AG04449 (cell line): Measurements from ENCODE around the gene NPHP4.

Experiments used
- CTCF ChIA-PET: fragments of 350-600 bp; formaldehyde crosslinking; extraction: SDS; loops from one replicate; lab custom pipeline; 2021; ENCODE audit warnings: antibody characterized with exemption; lab: Yijun Ruan, JAX
- POLR2A ChIA-PET: fragments of 400-600, 350-600 bp; formaldehyde crosslinking; extraction: SDS; loops from one replicate; lab custom pipeline; 2020; ENCODE audit warnings: antibody characterized with exemption, inconsistent platforms; lab: Yijun Ruan, JAX
- DNase-seq: peaks from one replicate; pipeline ENCODE4 v3.0.0-alpha.2; 2010; ENCODE audit warnings: low read depth, low spot score
- H3K4me3 ChIP-seq: 2 replicates; pipeline ENCODE4 v1.5.1; 2011; ENCODE audit warnings: low read depth, mild to moderate bottlenecking, control low read depth, low read length
- TF ChIP-seq, protein P1 (sequence below): IDR thresholded peaks from one replicate; pipeline ENCODE4 v1.5.1; 2011; ENCODE audit warnings: mild to moderate bottlenecking, moderate library complexity, low read length, control low read depth, inconsistent platforms; ENCODE audit not compliant: insufficient read depth; ENCODE audit errors: missing control alignments

NPHP4 gene

DNA sequence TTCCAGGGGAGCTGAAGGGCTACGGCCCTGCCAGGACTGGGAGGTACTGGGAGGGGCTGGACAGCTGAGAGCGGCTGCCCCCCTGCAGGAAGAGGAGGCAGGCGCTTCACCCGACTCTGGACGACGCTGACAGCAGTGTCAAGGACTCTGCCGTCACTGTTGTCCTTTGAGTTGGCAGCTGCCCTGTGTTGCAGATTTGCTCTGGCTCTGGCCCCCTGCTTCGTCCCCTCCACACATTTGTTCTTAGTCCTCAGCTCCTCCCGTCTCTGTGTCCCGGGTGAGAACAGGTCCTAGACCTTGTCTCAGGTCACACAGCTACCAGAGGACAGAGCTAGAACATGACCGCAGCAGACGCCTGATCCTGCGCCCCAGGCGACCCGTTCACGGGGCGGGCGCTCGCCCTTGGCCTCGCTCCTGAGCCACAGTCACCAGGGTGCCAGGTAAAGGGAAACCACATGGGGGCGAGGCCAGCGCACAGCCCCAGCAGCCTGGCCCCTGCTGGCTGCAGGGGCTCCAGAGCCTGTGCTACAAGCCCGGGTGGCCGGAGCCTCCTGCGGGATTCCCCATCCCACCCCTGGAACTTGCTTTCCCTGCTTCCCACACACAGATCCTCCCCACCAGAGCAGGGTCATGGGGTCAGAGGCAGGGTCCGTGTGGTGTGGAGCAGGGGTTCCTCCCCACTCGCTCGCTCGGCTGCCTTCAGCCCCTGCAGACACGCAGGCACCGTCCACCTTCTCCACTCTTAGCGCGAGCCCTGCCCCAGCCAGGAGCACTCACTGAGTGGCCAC is 10.7 kb upstream of the NPHP4 start:
- TF ChIP-seq, protein P1, sequence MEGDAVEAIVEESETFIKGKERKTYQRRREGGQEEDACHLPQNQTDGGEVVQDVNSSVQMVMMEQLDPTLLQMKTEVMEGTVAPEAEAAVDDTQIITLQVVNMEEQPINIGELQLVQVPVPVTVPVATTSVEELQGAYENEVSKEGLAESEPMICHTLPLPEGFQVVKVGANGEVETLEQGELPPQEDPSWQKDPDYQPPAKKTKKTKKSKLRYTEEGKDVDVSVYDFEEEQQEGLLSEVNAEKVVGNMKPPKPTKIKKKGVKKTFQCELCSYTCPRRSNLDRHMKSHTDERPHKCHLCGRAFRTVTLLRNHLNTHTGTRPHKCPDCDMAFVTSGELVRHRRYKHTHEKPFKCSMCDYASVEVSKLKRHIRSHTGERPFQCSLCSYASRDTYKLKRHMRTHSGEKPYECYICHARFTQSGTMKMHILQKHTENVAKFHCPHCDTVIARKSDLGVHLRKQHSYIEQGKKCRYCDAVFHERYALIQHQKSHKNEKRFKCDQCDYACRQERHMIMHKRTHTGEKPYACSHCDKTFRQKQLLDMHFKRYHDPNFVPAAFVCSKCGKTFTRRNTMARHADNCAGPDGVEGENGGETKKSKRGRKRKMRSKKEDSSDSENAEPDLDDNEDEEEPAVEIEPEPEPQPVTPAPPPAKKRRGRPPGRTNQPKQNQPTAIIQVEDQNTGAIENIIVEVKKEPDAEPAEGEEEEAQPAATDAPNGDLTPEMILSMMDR: no peak
- ChIA-PET POLR2A (no interaction called here), CTCF (interaction anchor here (0.9 to 2.1 kb wide), 2 partner anchors 10 to 30 kb away, joined by 3 to 7 read pairs; partner anchors contain the start of gene NPHP4)
- no peak for DNase-seq
- no peak overlapping the region for H3K4me3 ChIP-seq

DNA sequence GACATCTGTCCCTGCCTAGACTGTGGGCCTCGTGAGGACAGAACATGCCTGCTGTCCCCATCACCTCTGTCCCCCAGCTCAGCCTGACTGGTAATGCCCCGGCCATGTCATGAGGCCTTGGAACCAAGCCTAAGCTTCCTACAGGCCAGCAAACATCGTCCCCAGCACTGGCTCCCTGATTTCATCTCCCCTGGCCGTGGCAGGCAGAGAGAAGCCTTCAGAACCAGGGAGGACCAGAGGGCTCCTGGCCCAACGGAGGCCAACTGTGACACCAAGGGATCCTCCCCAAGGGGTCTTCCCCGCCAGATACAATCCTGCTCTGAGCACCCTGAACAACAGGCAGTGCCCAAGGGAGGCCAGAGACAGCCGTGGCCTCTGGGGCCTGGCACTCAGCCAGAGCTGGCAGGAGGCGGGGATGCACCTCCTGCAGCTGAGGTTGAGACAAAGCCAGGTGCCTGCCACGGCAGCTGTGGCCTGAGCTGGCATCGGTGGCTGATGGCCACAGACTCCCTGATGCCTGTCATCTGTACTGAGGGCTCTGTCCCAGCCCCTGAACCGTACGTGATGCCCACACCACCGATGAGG is 9.9 kb upstream of the NPHP4 start:
- no peak overlapping the region for H3K4me3 ChIP-seq
- ChIA-PET CTCF (interaction anchor here (0.9 kb wide), 1 partner anchor 31 kb away, joined by 3 read pairs; no protein-coding TSS in a partner anchor), POLR2A (no interaction called here)
- no peak for DNase-seq
- TF ChIP-seq, protein P1: no peak

DNA sequence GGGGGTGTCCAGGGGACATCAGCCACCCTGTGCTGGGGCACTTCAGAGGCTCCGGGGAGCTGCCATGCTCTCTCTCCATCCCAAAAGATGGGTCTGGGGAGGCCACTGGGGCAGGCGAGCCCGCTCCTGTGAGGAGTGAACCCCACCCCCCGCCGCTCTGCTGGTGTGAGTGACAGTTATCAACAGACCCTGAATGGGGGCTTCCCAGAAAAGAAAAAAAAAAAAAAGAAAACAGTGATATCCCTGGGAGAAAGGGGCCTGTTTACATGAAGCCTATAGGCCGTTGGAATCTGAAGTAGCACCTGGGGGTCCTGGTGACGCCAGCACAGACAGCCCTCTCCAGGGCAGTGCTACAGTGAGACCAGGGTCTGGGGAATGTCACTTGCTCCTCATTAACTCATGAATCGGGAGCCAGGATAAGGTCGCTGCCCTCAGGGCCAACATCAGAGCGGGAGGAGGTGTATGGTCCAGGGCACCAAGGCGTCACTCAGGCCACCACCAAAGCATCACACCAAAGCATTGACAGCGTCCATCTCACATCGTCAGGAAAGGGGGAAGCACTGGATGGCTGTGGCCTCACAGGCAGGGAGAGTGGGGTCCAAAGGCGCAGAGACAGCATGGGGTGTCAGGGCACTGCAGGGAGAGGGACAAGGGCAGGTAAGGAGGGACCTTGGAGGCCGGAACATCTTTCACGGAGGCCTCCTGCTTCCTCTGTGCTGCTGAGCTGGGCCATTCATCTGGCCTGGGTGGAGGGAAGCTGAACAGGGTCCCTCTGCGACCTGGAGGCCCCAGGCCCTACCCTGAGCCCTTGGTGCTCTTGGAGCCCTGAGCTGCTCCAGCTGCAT is 8.4 kb upstream of the NPHP4 start:
- no peak for DNase-seq
- POLR2A ChIA-PET: no interaction called here
- TF ChIP-seq, protein P1: no peak
- CTCF ChIA-PET: no interaction called here
- no peak overlapping the region for H3K4me3 ChIP-seq

DNA sequence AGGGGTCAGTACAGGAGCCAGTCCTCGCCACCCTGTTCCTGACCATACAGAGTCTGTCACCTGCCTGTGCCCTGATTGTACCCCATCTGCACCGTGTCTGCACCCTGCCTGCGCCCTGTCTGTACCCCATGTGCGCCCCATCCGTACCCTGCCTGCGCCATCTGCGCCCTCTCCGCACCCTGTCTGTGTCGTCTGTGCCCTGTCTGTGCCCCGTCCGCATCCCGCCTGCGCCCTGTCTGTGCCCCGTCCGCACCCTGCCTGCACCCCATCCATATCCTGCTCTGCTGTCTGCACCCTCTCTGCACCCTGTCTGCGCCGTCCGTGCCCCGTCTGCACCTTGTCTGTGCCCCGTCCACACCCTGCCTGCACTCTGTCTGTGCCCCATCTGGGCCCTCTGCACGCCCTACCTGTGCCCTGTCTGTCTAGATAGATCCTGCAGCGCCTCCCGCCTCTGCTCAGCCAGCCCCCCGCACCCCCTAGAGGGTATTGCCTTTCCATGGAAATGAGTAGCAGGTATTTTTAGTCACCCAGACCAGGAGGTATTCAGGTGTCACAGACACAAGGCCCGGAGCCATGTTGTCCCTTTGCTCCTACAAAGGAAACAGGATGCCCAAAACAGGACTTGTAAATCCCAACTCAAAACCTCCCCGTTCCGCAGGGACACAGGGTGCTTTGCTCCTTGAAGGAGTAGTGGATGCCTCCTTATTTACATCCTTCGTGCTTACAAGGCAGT is 7.7 kb upstream of the NPHP4 start:
- CTCF ChIA-PET: no interaction called here
- DNase-seq: no peak
- TF ChIP-seq, protein P1: no peak
- POLR2A ChIA-PET: no interaction called here
- no peak overlapping the region for H3K4me3 ChIP-seq

DNA sequence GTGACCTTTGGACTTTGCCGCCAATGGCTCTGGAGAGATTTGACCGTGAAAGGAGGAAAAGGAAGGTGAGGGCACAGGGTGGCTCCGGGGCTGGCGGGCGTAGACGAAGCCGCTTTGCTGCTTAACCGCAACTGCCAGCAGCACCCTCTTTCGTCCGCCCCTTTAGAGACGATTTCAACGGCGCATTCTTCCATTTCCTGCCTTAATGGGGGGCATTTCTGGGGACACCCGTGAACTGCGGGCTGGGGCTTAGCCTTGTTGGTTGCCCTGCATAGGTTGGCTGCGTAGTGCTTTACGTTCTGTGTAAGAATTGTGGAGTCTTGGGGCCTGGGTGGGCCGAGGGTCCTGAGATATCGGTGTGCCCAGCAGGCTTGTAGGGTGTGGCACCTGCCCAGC is 6.7 kb upstream of the NPHP4 start:
- no peak for DNase-seq
- CTCF ChIA-PET: no interaction called here
- POLR2A ChIA-PET: no interaction called here
- no peak overlapping the region for H3K4me3 ChIP-seq
- TF ChIP-seq, protein P1: no peak
